Activated T-cell treated with anti-CD3 and anti-CD28 coated beads, Interleukin-2, amount 50 U/mL, for 72 hours (primary cell): ENCODE data around the gene EDN1. TPM values are rescaled to one million over a fixed set of nuclear protein-coding genes. Genes with fewer than 3 reads are reported as not detected.

Experiments
- ATAC-seq, 2 donors: fragments of 150-1000 bp; cut with Tn5 transposase; replicated peaks in 1 of 2; 2 replicates each; pipeline ENCODE4 v1.10.0; 2021; ENCODE audit warnings: moderate library complexity in 2 of 2, mild to moderate bottlenecking in 1 of 2
- DNase-seq, 2 donors: peaks; one replicate each; pipeline ENCODE4 v3.0.0; 2021 to 2022; ENCODE audit warnings: mixed read lengths in 1 of 2
- H3K27ac Mint-ChIP-seq: one replicate; pipeline ENCODE4 v1.8.0; 2022; ENCODE audit warnings: mild to moderate bottlenecking, moderate library complexity, mixed read lengths
- H3K27me3 Mint-ChIP-seq: one replicate; pipeline ENCODE4 v1.8.0; 2022; ENCODE audit warnings: low read depth, mixed read lengths
- H3K36me3 Mint-ChIP-seq, 2 donors: one replicate each; pipeline ENCODE4 v1.8.0; 2022; ENCODE audit warnings: mixed read lengths in 2 of 2, mild to moderate bottlenecking in 1 of 2; ENCODE audit not compliant: insufficient read depth in 2 of 2
- H3K4me1 Mint-ChIP-seq: one replicate; pipeline ENCODE4 v1.8.0; 2022; ENCODE audit warnings: low read depth, mixed read lengths
- H3K4me3 Mint-ChIP-seq, 2 donors: one replicate each; pipeline ENCODE4 v1.8.0; 2022; ENCODE audit warnings: mild to moderate bottlenecking in 2 of 2, mixed read lengths in 2 of 2, moderate library complexity in 2 of 2
- H3K9me3 Mint-ChIP-seq, 2 donors: one replicate each; pipeline ENCODE4 v1.8.0; 2022; ENCODE audit warnings: mixed read lengths in 2 of 2
- total RNA-seq, 2 donors: library from RNA; stranded (reverse); gene quantifications; one replicate each; pipeline ENCODE4 v1.2.3, GENCODE V29; 2022

Gene EDN1
- total RNA-seq, 2 donors from 2014 or later, result 0.12 to 0.28 TPM

DNA sequence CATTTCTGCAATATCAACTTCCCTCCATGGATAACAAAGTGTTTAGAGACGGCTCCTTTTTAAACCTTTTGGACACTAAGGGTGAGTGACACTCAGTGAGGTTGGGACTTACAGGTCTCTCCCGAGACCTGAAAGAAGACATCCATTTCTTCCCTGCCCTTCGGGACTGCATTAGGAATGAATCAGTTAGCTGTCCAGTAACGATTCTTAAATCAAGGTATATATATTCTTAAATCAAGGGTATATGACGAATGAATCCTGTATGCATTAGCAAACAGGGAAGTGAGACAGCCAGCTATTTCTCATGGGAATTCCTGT lies 52.9 kb downstream of the EDN1 start:
- Mint-ChIP-seq H3K27me3 (peaks cover 7% of the 10 kb centered on the region), H3K9me3 (no peaks in the 10 kb centered on the region), H3K27ac (no peak overlapping the region), H3K4me3 (no peak overlapping the region), H3K36me3 (no peaks in the 10 kb centered on the region), H3K4me1 (no peaks in the 10 kb centered on the region)
- ATAC-seq, result no peak
- no peak for DNase-seq

GRCh38 chr6:12343440-12344162 lies 53.4 kb downstream of the EDN1 start:
- Mint-ChIP-seq H3K36me3 (no peaks in the 10 kb centered on the region), H3K27ac (no peak overlapping the region), H3K4me3 (no peak overlapping the region), H3K4me1 (no peaks in the 10 kb centered on the region), H3K9me3 (no peaks in the 10 kb centered on the region), H3K27me3 (peaks cover 7% of the 10 kb centered on the region)
- DNase-seq (no peak), ATAC-seq (no peak)

DNA sequence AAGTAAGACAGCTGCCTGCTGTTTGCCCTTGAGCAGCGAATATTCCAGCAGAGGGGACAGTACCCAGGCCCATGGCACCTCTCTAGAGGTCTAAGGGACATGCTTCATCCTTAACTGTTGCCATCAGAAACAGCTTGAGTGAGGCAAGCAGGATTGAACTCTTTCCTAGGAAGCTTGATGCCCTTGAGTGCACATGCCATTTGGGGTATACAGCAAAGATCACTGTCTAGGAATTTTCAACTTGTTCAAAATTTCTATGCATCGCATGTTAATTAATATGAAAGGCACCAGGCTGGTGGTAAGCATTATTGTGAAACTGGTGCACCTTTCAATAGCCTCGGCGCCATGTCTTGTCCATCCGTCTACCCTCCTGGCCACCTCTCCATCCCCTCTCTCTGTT lies 54.1 kb downstream of the EDN1 start:
- ATAC-seq (no peak), DNase-seq (no peak)
- Mint-ChIP-seq H3K27ac (no peak overlapping the region), H3K4me1 (no peaks in the 10 kb centered on the region), H3K27me3 (peaks cover 7% of the 10 kb centered on the region), H3K4me3 (no peak overlapping the region), H3K36me3 (no peaks in the 10 kb centered on the region), H3K9me3 (no peaks in the 10 kb centered on the region)

GRCh38 chr6:12344961-12345693 lies 55.0 kb downstream of the EDN1 start:
- Mint-ChIP-seq H3K27me3 (peaks cover 13% of the 10 kb centered on the region), H3K4me3 (no peak overlapping the region), H3K27ac (no peak overlapping the region), H3K36me3 (no peaks in the 10 kb centered on the region), H3K9me3 (no peaks in the 10 kb centered on the region), H3K4me1 (no peaks in the 10 kb centered on the region)
- ATAC-seq (no peak), DNase-seq (no peak)

DNA sequence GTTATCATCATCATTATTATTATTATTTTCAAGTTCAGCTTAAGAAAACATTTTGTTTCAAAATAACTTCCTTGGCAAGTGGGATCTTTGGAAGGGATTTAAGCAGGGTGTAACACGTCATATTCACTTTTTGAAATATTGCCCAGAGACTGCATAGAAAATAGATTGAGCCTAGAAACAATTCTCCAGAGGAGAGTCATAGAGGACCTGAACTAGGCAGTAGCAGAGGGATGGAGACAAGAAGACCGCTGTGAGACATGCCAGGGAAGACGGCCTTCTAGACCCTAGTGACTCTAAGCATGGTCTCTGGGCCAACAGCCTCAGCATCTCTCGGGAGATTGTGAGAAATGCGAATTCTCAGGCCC lies 55.5 kb downstream of the EDN1 start:
- no peaks in the 10 kb centered on the region for H3K4me1 Mint-ChIP-seq
- H3K9me3 Mint-ChIP-seq, result peaks cover 0 to 1% of the 10 kb centered on the region in 2 donors
- no peak overlapping the region for H3K27ac Mint-ChIP-seq
- H3K4me3 Mint-ChIP-seq, result no peak overlapping the region
- DNase-seq (no peak), ATAC-seq (no peak)
- H3K27me3 Mint-ChIP-seq, result peaks cover 8% of the 10 kb centered on the region
- H3K36me3 Mint-ChIP-seq, result no peaks in the 10 kb centered on the region
